SK-N-MC (cell line): ENCODE measurements around the gene ZNF407.

Experiments
- EZH2 ChIP-seq: fragments of 200-600 bp; sonication (generic); IDR thresholded peaks from one replicate; pipeline ENCODE4 v1.6.1; 2017; ENCODE audit warnings: antibody characterized with exemption
- FOXP2 ChIP-seq: optimal IDR thresholded peaks from 2 replicates; pipeline ENCODE3; 2011; ENCODE audit warnings: mild to moderate bottlenecking, moderate library complexity; ENCODE audit not compliant: insufficient read depth; ENCODE audit errors: extremely low read length, control extremely low read depth
- POLR2AphosphoS5 ChIP-seq: IDR thresholded peaks from 2 replicates; pipeline ENCODE4 v1.6.1; 2012; ENCODE audit warnings: mild to moderate bottlenecking, low read depth, low read length, borderline replicate concordance

DNA sequence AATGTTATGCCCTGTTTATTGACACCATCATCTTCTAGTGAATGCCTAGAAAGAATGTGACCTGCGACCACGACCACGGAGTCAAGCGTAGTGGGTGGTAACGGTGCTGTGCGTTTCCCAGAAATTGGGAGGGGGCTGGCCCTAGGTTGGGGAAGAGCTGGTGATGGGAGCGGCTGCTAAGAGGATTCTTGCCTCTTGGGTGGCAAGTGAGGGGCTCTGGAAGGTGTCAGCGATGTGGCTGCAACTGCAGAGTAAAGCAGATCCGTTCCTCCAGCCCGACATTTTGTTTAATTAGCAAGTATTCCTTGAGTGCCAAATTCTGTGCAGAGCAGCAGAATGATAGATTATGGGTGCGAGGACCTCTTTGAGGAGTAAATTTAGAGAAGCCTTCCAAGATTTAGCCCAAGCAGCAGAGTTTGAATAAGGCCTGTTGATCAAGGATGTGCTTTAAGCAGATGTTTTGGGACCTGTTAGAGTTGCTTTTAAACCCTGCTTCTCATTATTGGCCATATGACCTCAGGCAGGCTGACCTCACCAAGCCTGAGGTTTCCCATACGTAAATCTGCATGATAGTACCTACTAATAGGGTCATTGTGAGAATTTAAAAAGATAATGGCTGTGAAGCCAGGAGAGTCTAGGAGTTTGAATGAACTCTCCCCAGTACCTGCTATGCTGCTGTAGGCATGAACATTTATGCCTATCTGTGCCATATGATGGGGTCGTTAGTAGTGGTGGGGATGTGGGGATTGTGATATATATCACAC is 323.6 kb downstream of the ZNF407 start:
- TF ChIP-seq EZH2 (no peak), POLR2AphosphoS5 (no peak), FOXP2 (no peak)
